Activated B cell treated with CpG ODN at 0.5 μM for 24 hours (primary cell): ENCODE results near the gene HPS5. TPM values are rescaled to one million over a fixed set of nuclear protein-coding genes. Genes with fewer than 3 reads are reported as not detected.
A peak's percentile ranks its signal among the peaks of the same experiment; 100 is the strongest.
"Not testable (repeated sequence)": the region's sequence is repeated elsewhere in the genome, so short reads cannot be mapped to it uniquely, and the experiment has no call there.

Experiments used
- ATAC-seq: fragments of 200-7000 bp; cut with Tn5 transposase; one replicate; pipeline ENCODE4 v1.10.0; 2021; ENCODE audit warnings: low read depth, mild to moderate bottlenecking, moderate library complexity
- CTCF ChIA-PET: fragments of 350-600 bp; sonication (Branson Sonifier 250); formaldehyde crosslinking; loops from one replicate; lab custom pipeline; 2021; ENCODE audit warnings: antibody characterized with exemption; lab: Charles Lee
- POLR2A ChIA-PET: fragments of 350-600 bp; sonication (Branson Sonifier 250); formaldehyde crosslinking; loops from one replicate; lab custom pipeline; 2021; ENCODE audit warnings: antibody characterized with exemption; lab: Charles Lee
- DNase-seq: peaks from one replicate; pipeline ENCODE4 v3.0.0; 2022
- H3K27ac Mint-ChIP-seq: one replicate; pipeline ENCODE4 v1.8.0; 2020; ENCODE audit warnings: mixed read lengths
- H3K27me3 Mint-ChIP-seq: one replicate; pipeline ENCODE4 v1.8.0; 2021; ENCODE audit warnings: mixed read lengths
- H3K36me3 Mint-ChIP-seq: one replicate; pipeline ENCODE4 v1.8.0; 2021; ENCODE audit warnings: low read depth, mixed read lengths
- H3K4me1 Mint-ChIP-seq: one replicate; pipeline ENCODE4 v1.8.0; 2021; ENCODE audit warnings: mixed read lengths
- H3K4me3 Mint-ChIP-seq: one replicate; pipeline ENCODE4 v1.8.0; 2020; ENCODE audit warnings: mild to moderate bottlenecking, mixed read lengths
- H3K9me3 Mint-ChIP-seq: one replicate; pipeline ENCODE4 v1.8.0; 2020; ENCODE audit warnings: mixed read lengths
- CTCF ChIP-seq: fragments of 200-600 bp; IDR thresholded peaks from one replicate; pipeline ENCODE4 v1.8.0; 2022; ENCODE audit warnings: antibody characterized with exemption, mild to moderate bottlenecking
- intact Hi-C: fragments of 100-400 bp; cut with micrococcal nuclease; formaldehyde crosslinking; loops from one replicate; pipeline ENCODE4 v1.15.1; 2024
- total RNA-seq: library from RNA; stranded (reverse); gene quantifications from 2 replicates; pipeline ENCODE4 v1.2.3, GENCODE V29; 2022

The HPS5 gene
- total RNA-seq, 1 donor from 2014 or later: 51.0 TPM

- CTCF ChIA-PET: interaction anchor here (1.0 kb wide), 1 partner anchor 87 kb away, joined by 3 read pairs; no protein-coding TSS in a partner anchor
- DNase-seq (no peak), ATAC-seq (no peak)
- Mint-ChIP-seq H3K9me3 (no peaks in the 10 kb centered on the region), H3K36me3 (peaks cover 68% of the 10 kb centered on the region), H3K4me1 (peaks cover 42% of the 10 kb centered on the region), H3K27me3 (no peaks in the 10 kb centered on the region), H3K27ac (peak overlapping the region; percentile 37), H3K4me3 (no peak overlapping the region)
- POLR2A ChIA-PET: interaction anchor here (1.1 to 2.2 kb wide), 2 partner anchors 9 kb away, joined by 4 to 15 read pairs; partner anchors contain the start of genes GTF2H1 and HPS5
- intact Hi-C loops: no loop called here
- no peak for TF ChIP-seq CTCF
These were observed 9.0 kb upstream of the HPS5 start for GRCh38 chr11:18330921-18331320.

GRCh38 chr11:18329196-18329870 lies 7.4 kb upstream of the HPS5 start:
- Mint-ChIP-seq H3K4me3 (peak overlapping the region; percentile 4), H3K36me3 (peaks cover 69% of the 10 kb centered on the region), H3K4me1 (peaks cover 54% of the 10 kb centered on the region), H3K27ac (peak overlapping the region; percentile 82), H3K27me3 (no peaks in the 10 kb centered on the region), H3K9me3 (no peaks in the 10 kb centered on the region)
- POLR2A ChIA-PET: no interaction called here
- DNase-seq: no peak
- CTCF ChIA-PET: no interaction called here
- no peak for TF ChIP-seq CTCF
- intact Hi-C loops: loop anchor here (10.0 kb wide), 2 partner anchors 165 to 395 kb away; partner anchors contain the start of gene IGSF22
- ATAC-seq: peak; percentile 69

GRCh38 chr11:18324381-18324780 lies 2.4 kb upstream of the HPS5 start:
- peak overlapping the region; percentile 99 for H3K4me3 Mint-ChIP-seq
- TF ChIP-seq CTCF: no peak

GRCh38 chr11:18323881-18324280 lies 1.9 kb upstream of the HPS5 start:
- H3K9me3 Mint-ChIP-seq, CTCF ChIA-PET, H3K27me3 Mint-ChIP-seq, ATAC-seq, DNase-seq, POLR2A ChIA-PET: not testable (repeated sequence)
- intact Hi-C loops: loop anchor here (2.0 to 10.0 kb wide), 5 partner anchors 82 to 972 kb away; partner anchors contain the start of genes IGSF22, NCR3LG1 and SERGEF
- peaks cover 55% of the 10 kb centered on the region for H3K36me3 Mint-ChIP-seq
- peak overlapping the region; percentile 100 for H3K27ac Mint-ChIP-seq
- H3K4me1 Mint-ChIP-seq: peaks cover 64% of the 10 kb centered on the region
- peak overlapping the region; percentile 99 for H3K4me3 Mint-ChIP-seq

More at GRCh38 chr11:18324381-18324780, 2.4 kb upstream of the HPS5 start:
- H3K27me3 Mint-ChIP-seq: no peaks in the 10 kb centered on the region
- DNase-seq: no peak
- POLR2A ChIA-PET: interaction anchor here (0.7 kb wide), 1 partner anchor 71 kb away, joined by 3 read pairs; no protein-coding TSS in a partner anchor
- H3K36me3 Mint-ChIP-seq: peaks cover 55% of the 10 kb centered on the region
- H3K9me3 Mint-ChIP-seq: no peaks in the 10 kb centered on the region
- intact Hi-C loops: loop anchor here (5.0 to 10.0 kb wide), 4 partner anchors 82 to 972 kb away; partner anchors contain the start of genes IGSF22 and NCR3LG1
- ATAC-seq: no peak
- CTCF ChIA-PET: no interaction called here
- H3K27ac Mint-ChIP-seq: peak overlapping the region; percentile 100
- peaks cover 64% of the 10 kb centered on the region for H3K4me1 Mint-ChIP-seq

GRCh38 chr11:18322818-18323570 lies 1.1 kb upstream of the HPS5 start:
- TF ChIP-seq CTCF: no peak
- ChIA-PET POLR2A (interaction anchor here (0.6 to 4.4 kb wide), 15 partner anchors 7 to 311 kb away, joined by 3 to 69 read pairs (median 8); partner anchors contain the start of genes LDHA, SAAL1, SERGEF and SPTY2D1), CTCF (interaction anchor here (2.4 kb wide), 1 partner anchor 79 kb away, joined by 8 read pairs; no protein-coding TSS in a partner anchor)
- peaks cover 70% of the 10 kb centered on the region for H3K4me1 Mint-ChIP-seq
- peaks cover 59% of the 10 kb centered on the region for H3K36me3 Mint-ChIP-seq
- peak overlapping the region; percentile 100 for H3K27ac Mint-ChIP-seq
- H3K27me3 Mint-ChIP-seq: no peaks in the 10 kb centered on the region
- ATAC-seq (no peak), DNase-seq (no peak)
- H3K4me3 Mint-ChIP-seq: peak overlapping the region; percentile 99
- no peaks in the 10 kb centered on the region for H3K9me3 Mint-ChIP-seq
- intact Hi-C loops: loop anchor here (1.0 to 10.0 kb wide), 12 partner anchors 12 to 971 kb away; partner anchors contain the start of genes IGSF22, LDHA, NCR3LG1 and SAAL1
